Measurements from ENCODE around the gene TUBAL3.
A peak's percentile ranks its signal among the peaks of the same experiment; 100 is the strongest.

Gene TUBAL3

GRCh38 chr10:5404208-5405041, at the start of gene TUBAL3:
Gene TUBAL3, minus strand, starts transcription at chr10:5404828. Its CDS starts 36 bp downstream, at chr10:5404792.
- no peak for DNase-seq

- DNase-seq = no peak
Measured at GRCh38 chr10:5453749-5454489, 49.3 kb upstream of the TUBAL3 start.

DNA sequence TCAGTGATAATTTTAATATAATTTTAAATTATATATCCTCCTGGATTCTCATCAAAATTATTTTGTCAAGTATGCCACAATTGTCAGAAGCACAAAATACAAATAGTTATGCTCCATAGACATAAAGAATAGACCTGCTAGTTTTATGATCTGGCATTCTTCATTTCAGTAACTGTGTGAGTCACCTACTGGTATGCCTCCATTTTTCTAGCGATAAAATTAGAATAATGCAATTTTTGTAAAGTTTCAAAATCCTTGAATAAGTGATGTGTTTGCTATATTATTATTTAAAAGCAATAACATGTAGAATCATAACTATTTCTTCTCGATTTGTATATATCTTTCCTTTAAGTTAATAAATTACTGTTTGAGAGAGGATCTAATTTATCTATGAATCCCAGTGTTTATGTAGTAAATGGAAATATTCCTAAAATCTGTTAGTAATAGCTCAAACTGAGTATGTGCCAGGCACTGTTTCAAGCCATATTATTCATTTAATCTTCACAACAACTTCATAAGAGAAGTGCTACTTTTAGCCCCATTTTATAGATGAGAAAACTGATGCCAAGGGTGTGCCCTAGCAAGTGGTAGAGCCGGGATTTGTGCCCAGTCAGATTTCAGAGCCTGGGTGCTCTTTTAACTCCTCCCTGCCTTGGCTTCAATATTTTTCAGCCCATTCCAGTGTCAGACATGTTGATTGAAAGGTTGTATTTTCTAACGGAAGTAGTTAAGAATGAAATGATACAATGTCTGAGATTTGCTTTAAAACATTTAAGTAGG, 46.2 kb upstream of the TUBAL3 start:
- no peak for DNase-seq

DNA sequence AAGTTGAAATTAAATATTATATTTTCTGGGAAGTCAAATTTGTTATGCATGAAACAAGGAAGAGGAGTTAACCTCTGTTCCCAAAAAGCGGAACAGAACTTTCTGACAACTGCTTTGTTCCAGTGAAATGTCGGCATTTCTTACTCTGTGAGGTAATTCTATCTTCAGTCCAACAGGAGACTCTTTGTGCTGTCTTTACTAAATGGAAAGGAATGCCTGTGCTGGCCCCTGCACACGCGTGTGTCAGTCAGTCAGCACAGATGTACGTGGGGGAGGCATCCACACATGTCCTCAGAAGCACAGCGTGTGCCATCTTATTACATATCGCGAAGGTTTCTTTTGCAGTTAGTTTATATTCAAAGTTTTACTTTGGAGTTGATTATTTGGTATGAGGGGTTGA, 45.2 kb upstream of the TUBAL3 start:
- DNase-seq = no peak

DNA sequence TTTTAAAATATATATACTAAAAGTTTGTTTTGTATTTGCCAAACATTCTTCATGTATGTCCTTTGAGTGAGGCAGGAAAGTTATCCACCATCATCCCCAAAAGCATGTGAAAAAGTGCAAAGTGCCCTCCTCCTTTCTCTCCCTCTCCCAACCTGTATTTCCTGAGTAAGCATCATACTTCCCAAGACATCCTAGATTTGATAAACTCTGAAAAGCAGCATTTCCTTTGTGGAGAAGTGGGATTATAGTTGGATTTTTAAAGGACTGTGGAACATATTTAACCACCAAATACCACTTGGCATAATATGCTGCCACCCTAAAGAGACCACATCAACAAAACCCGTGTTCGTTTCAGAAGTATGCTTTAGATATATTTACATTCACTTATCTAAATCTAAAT, 44.6 kb upstream of the TUBAL3 start:
- DNase-seq = no peak

GRCh38 chr10:5448333-5449001, 43.8 kb upstream of the TUBAL3 start:
- no peak for DNase-seq

DNA sequence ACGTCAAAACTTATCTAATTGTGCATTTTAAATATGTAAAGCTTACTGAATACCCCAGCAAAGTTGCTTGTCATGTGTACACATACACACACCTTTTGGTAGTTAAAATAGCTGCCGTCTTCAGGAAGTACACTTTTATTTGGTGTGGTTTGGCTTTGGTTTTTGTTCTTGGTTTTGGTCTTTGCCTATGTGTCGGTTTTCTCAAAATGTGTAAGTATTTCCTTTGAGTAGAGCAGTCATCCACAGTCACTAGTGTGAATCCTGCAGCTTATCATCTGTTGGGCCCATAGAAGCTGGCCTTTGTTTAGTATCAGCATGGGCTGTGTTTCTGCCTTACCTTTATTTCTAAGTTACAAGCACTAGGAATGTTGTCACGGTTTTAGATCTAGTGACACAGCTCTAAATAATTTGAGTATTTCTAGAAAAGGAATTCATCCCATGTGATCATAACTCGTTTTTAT, 43.0 kb upstream of the TUBAL3 start:
- DNase-seq = no peak

DNA sequence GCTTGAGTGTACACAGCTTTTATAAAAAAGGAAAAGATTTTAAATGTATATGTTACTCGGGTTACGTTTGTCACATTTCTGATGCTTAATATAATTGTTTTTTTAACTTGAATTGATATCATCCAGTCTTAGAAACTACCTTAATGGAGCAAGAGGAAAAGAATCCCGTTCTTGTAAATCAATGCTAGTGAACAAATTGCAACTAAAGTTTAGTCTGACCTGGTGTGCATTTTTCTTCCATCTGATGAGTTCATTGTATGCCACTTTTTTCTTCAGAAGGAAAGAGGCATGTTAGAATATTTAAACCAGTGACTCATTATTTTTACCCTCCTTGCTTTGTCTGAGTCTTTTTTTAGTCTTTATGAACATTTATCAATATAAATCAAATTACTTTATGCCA, 42.4 kb upstream of the TUBAL3 start:
- DNase-seq = no peak

- peak; percentile 47 for DNase-seq
Measured at GRCh38 chr10:5446390-5446926, 41.8 kb upstream of the TUBAL3 start.

DNA sequence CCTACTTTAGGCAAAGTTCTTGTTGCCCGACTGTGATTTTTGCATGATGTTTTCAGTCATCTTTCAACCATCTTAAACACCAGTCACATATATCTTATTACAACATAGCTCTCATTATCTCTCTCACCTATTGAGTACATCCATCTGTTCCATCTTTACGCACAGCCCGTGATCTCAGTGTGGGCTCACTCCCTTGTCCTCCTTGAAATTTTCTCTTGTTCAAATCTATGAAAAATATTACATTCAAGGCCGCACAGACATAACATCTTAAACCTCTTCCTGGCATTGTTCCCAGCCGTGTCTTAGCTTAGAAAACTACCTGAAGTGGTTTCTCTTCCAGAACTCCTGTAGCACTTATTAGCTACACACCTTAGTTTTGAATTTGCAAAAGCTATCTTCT, 40.4 kb upstream of the TUBAL3 start:
- no peak for DNase-seq

DNA sequence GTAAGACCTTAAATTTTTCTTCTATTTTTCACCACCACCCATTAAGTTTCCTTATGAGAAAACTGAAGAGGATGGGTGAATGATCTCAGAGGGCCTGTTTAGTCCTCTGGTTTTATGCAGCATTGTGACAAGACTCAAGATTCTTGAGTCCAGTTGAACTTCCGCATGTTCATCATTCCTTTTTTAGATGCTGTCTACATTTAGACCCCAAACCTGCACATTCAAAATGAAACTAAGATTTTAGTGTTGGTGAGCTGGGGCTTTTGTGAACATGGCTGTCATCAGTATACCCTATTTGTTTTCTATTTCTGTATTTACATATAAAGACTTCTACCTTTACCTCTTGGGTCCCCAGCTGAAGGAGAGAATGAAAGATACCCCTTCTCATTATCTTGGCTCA, 38.8 kb upstream of the TUBAL3 start:
- DNase-seq = no peak

DNA sequence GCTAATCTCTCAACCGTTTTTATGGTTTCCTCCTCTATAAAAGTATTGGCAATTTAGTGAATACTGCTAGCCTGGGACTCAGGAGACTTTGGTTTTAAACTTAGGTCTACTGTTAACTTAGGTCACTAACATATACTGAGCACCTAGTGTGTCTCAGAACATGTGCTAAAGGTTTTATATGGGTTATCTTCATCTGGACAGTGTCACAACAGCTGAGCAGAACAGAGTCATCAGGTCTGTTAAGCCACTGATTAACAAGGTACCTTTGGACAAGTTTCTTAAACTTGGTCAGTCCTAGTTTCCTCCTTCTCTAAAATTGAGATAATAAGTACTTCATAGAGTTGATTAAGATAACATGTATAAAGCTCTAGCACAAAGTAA, 38.4 kb upstream of the TUBAL3 start:
- no peak for DNase-seq

GRCh38 chr10:5442065-5442989, 37.7 kb upstream of the TUBAL3 start:
- no peak for DNase-seq

DNA sequence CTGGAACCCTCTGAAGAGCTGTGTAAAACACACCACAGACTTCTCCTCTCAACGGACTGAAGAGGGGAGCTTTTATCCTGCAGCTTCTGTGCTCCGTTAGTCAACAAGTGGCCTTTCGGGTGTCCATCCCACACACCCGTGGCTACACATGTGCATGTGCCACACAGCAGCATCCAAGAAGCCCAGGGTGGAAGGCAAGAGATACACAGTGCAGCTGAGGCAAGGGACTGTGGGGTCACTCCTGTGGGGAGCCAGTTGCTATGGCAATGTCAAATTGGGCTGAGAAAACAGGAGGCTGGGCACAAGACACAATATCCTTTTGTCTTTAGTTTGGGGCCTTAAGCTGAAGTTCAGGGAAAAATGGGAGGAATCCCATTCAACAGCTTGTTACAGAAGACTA, 36.5 kb upstream of the TUBAL3 start:
- no peak for DNase-seq

GRCh38 chr10:5440206-5440605, 35.6 kb upstream of the TUBAL3 start:
- DNase-seq = no peak

GRCh38 chr10:5435328-5435727, 30.7 kb upstream of the TUBAL3 start:
- DNase-seq = no peak

- DNase-seq = no peak
Measured at GRCh38 chr10:5434017-5434753, 29.6 kb upstream of the TUBAL3 start.

DNA sequence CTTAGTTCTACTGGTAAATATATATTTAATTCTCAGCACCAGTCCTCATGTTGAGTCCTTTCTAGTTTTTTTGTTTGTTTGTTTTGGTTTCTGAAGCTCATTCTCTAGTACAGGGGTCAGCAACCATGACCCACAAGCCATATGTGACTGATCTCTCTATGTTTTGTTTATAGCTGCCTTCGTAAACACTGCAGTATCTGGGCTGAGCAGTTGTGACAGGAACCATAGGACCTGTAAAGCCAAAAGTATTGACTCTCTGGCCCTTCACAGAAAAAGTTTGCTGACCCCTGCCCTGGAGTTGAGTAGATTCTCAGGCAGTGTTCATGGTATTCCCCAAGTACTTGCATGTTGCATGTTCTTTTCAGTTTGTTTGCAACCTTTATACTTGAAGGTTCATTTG, 28.6 kb upstream of the TUBAL3 start:
- DNase-seq = no peak

DNA sequence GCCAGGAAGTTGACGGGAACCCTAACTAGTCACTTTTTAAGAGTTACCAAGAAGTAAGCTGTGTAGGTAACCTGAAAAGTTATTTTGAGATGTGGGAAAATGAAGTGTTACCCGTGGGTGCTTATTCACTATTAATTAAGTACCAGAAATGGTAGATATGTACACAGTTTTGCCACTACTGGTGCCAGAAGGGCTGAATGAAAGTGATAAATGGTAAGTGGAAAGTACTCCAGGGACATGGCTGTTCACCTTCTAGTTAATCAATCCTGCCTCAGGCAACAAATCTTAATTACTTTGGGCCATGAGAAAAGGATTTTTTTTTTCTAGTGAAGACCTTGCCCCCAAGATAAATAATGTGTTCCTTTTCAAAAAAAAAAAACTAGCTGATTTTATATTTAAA, 23.5 kb upstream of the TUBAL3 start:
- DNase-seq = no peak

- DNase-seq = no peak
Measured at GRCh38 chr10:5424751-5425150, 20.1 kb upstream of the TUBAL3 start.

GRCh38 chr10:5423771-5424170, 19.1 kb upstream of the TUBAL3 start:
- DNase-seq = no peak

All from 8988T (cell line).